Measurements from ENCODE around the gene PSTPIP2.
"Not testable (repeated sequence)": the region's sequence is repeated elsewhere in the genome, so short reads cannot be mapped to it uniquely, and the experiment has no call there.

The PSTPIP2 gene

GRCh38 chr18:46069524-46069923, 2.5 kb downstream of the PSTPIP2 start:
- DNase-seq: no peak

- no peak for DNase-seq
Observed at GRCh38 chr18:46068763-46069162, 3.3 kb downstream of the PSTPIP2 start.

- DNase-seq: no peak
Observed at GRCh38 chr18:46067438-46068007, 4.5 kb downstream of the PSTPIP2 start.

- no peak for DNase-seq
Observed at GRCh38 chr18:46062781-46063180, 9.3 kb downstream of the PSTPIP2 start.

- DNase-seq: no peak
Observed at GRCh38 chr18:46061796-46062195, 10.3 kb downstream of the PSTPIP2 start.

- no peak for DNase-seq
Observed at GRCh38 chr18:46061387-46061786, 10.7 kb downstream of the PSTPIP2 start.

- DNase-seq: no peak
Observed at GRCh38 chr18:46060359-46060841, 11.7 kb downstream of the PSTPIP2 start.

GRCh38 chr18:46055838-46056230, 16.2 kb downstream of the PSTPIP2 start:
- no peak for DNase-seq

- DNase-seq: no peak
Observed at GRCh38 chr18:46054956-46055837, 16.9 kb downstream of the PSTPIP2 start.

- no peak for DNase-seq
Observed at GRCh38 chr18:46053368-46054095, 18.5 kb downstream of the PSTPIP2 start.

- no peak for DNase-seq
Observed at GRCh38 chr18:46051731-46052461, 20.2 kb downstream of the PSTPIP2 start.

- DNase-seq: no peak
Observed at GRCh38 chr18:46050268-46050667, 21.8 kb downstream of the PSTPIP2 start.

- no peak for DNase-seq
Observed at GRCh38 chr18:46048641-46049040, 23.4 kb downstream of the PSTPIP2 start.

- DNase-seq: not testable (repeated sequence)
Observed at GRCh38 chr18:46047369-46047768, 24.7 kb downstream of the PSTPIP2 start.

GRCh38 chr18:46046688-46047087, 25.4 kb downstream of the PSTPIP2 start:
- no peak for DNase-seq

- DNase-seq: no peak
Observed at GRCh38 chr18:46046126-46046525, 25.9 kb downstream of the PSTPIP2 start.

- no peak for DNase-seq
Observed at GRCh38 chr18:46042571-46043123, 29.4 kb downstream of the PSTPIP2 start.

- no peak for DNase-seq
Observed at GRCh38 chr18:46040747-46041104, 31.3 kb downstream of the PSTPIP2 start.

- no peak for DNase-seq
Observed at GRCh38 chr18:46040033-46040746, 31.9 kb downstream of the PSTPIP2 start.

- DNase-seq: no peak
Observed at GRCh38 chr18:46037512-46038305, 34.4 kb downstream of the PSTPIP2 start.

All from activated CD4-positive, alpha-beta T cell treated with anti-CD3 and anti-CD28 coated beads, Interleukin-2, amount 50 U/mL, for 4 hours (primary cell).